ENCODE measurements around the gene PTPRT. TPM values are rescaled to one million over a fixed set of nuclear protein-coding genes. Genes with fewer than 3 reads are reported as not detected.

The PTPRT gene
- total RNA-seq, 1 experiment from 2014 or later, result not detected

DNA sequence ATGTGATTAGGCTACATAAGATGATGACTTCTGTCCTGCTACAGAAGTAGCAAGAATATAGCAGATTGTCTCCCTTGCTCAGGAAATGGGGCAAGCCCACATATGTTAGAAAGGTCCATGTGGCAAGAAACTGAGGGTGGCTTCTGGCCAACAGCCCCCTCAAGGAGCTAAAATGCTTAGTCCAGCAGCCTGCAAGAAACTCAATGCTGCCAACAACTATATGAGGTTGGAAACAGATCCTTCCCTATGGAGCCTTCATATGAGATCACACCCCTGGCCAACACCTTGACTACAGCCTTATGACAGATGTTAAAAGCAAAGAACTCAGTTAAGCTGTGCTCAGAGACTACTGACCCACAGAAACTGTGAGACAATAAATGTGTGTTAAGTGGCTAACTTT is 22.1 kb downstream of the PTPRT start (continued):
- no peak for TF ChIP-seq EZH2 (IDR thresholded peaks at IDR 0.05)
- TF ChIP-seq ZFX (IDR thresholded peaks at IDR 0.05), result no peak
- no peak for TF ChIP-seq FOSL1 (IDR thresholded peaks at IDR 0.05; ENCODE audit: low read depth)

DNA sequence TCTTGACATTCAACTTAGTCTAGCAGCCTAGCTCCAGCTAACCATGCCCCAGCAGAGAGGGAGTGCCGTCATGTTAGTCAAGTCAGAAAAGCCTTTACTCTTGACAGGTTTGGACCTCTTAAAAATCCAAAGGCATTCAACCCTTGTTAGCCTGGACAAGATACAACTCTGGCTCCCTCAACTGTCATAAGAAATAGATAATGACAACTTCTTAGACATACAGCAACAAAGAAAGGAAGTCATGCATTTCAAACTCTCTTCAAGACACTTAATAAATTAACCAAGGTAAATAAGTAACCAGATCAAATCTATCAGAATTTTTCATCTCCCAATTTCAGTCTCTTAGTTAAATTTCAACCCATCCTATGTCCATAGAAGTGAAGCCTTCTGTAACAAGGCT is 22.7 kb downstream of the PTPRT start:
- ChIA-PET RAD21 (ENCODE audit: low non-redundant PET in 1 of 2, low total read pairs in 2 of 2, uncharacterized antibody in 2 of 2, unreplicated experiment in 2 of 2) (no interaction called here), POLR2A (no interaction called here), CTCF (no interaction called here)
- H3K9me2 ChIP-seq (ENCODE audit: insufficient read depth), result no peaks in the 10 kb centered on the region
- H3K4me2 ChIP-seq (ENCODE audit: low read length), result no peak overlapping the region
- no peak for DNase-seq (ENCODE audit: low read depth, low spot score)
- H3K9ac ChIP-seq (ENCODE audit: low read length), result no peak overlapping the region
- no peak overlapping the region for H2AFZ ChIP-seq (ENCODE audit: low read depth, low read length, poor library complexity, severe bottlenecking)
- no peaks in the 10 kb centered on the region for H3K4me1 ChIP-seq (ENCODE audit: control insufficient read depth in 1 of 2, insufficient read depth in 2 of 2, low read length in 2 of 2)
- H3K4me3 ChIP-seq (replicated peaks in 1 of 2; ENCODE audit: low read depth in 1 of 2, low read length in 2 of 2), result no peak overlapping the region
- TF ChIP-seq POLR2AphosphoS5 (IDR thresholded peaks at IDR 0.05; ENCODE audit: low read depth, low read length), result no peak
- no peak for TF ChIP-seq CEBPB (IDR thresholded peaks at IDR 0.05; ENCODE audit: low read depth)
- TF ChIP-seq, protein P1, sequence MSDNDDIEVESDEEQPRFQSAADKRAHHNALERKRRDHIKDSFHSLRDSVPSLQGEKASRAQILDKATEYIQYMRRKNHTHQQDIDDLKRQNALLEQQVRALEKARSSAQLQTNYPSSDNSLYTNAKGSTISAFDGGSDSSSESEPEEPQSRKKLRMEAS (IDR thresholded peaks at IDR 0.05), result no peak
- TF ChIP-seq, protein P2, sequence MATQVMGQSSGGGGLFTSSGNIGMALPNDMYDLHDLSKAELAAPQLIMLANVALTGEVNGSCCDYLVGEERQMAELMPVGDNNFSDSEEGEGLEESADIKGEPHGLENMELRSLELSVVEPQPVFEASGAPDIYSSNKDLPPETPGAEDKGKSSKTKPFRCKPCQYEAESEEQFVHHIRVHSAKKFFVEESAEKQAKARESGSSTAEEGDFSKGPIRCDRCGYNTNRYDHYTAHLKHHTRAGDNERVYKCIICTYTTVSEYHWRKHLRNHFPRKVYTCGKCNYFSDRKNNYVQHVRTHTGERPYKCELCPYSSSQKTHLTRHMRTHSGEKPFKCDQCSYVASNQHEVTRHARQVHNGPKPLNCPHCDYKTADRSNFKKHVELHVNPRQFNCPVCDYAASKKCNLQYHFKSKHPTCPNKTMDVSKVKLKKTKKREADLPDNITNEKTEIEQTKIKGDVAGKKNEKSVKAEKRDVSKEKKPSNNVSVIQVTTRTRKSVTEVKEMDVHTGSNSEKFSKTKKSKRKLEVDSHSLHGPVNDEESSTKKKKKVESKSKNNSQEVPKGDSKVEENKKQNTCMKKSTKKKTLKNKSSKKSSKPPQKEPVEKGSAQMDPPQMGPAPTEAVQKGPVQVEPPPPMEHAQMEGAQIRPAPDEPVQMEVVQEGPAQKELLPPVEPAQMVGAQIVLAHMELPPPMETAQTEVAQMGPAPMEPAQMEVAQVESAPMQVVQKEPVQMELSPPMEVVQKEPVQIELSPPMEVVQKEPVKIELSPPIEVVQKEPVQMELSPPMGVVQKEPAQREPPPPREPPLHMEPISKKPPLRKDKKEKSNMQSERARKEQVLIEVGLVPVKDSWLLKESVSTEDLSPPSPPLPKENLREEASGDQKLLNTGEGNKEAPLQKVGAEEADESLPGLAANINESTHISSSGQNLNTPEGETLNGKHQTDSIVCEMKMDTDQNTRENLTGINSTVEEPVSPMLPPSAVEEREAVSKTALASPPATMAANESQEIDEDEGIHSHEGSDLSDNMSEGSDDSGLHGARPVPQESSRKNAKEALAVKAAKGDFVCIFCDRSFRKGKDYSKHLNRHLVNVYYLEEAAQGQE (IDR thresholded peaks at IDR 0.05; ENCODE audit: low read depth), result no peak
- TF ChIP-seq ZFX (IDR thresholded peaks at IDR 0.05), result no peak
- TF ChIP-seq EGR1 (IDR thresholded peaks at IDR 0.05; ENCODE audit: low read depth), result no peak
- H4K20me1 ChIP-seq (ENCODE audit: insufficient read depth), result no peaks in the 10 kb centered on the region
- H3K9me3 ChIP-seq (ENCODE audit: control insufficient read depth in 1 of 2, insufficient read depth in 1 of 2, low read depth in 1 of 2, low read length in 2 of 2), result no peaks in the 10 kb centered on the region
- peaks cover 5% of the 10 kb centered on the region; the same call in 1 of the 2 replicates for H3K27me3 ChIP-seq (ENCODE audit: insufficient read depth, low read length)
- H3K79me2 ChIP-seq (ENCODE audit: insufficient read depth, low read length), result no peaks in the 10 kb centered on the region
- intact Hi-C loops (cut with micrococcal nuclease), result no loop called here
- no peak overlapping the region for H3K27ac ChIP-seq (ENCODE audit: low read depth, low read length)
- no TSS peak for BruUV-seq (replicated peaks)
- ATAC-seq, result no peak
- H3K36me3 ChIP-seq (ENCODE audit: control insufficient read depth in 1 of 2, insufficient read depth in 2 of 2, low read length in 2 of 2), result no peaks in the 10 kb centered on the region

Measured in HCT116 (cell line).